HL-60 (cell line): ENCODE data around the gene SERPINA4.

ENCODE experiments used
- DNase-seq, 2 experiments: peaks; one replicate each; pipeline ENCODE4 v3.0.0-alpha.2; 2010 to 2020; ENCODE audit warnings: low read depth in 1 of 2, low spot score in 1 of 2
- H3K27ac ChIP-seq: fragments of 250-450 bp; sonication (Bioruptor Pico); replicated peaks from 2 replicates; pipeline ENCODE4 v1.5.1; 2020; ENCODE audit warnings: mild to moderate bottlenecking, moderate library complexity
- H3K27me3 ChIP-seq: fragments of 250-450 bp; sonication (Bioruptor Pico); 2 replicates; pipeline ENCODE4 v1.5.1; 2021; ENCODE audit warnings: mild to moderate bottlenecking, moderate library complexity; ENCODE audit not compliant: insufficient read depth, poor library complexity, severe bottlenecking
- H3K4me3 ChIP-seq: replicated peaks from 2 replicates; pipeline ENCODE4 v1.5.1; 2011; ENCODE audit warnings: mild to moderate bottlenecking, control low read depth, low read length; ENCODE audit not compliant: insufficient read depth
- CTCF ChIP-seq: IDR thresholded peaks from one replicate; pipeline ENCODE4 v1.5.1; 2011; ENCODE audit warnings: low read length, control low read depth, inconsistent platforms; ENCODE audit not compliant: insufficient read depth
- GABPA ChIP-seq: IDR thresholded peaks from 2 replicates; pipeline ENCODE4 v1.6.1; 2012; ENCODE audit warnings: low read depth
- POLR2AphosphoS5 ChIP-seq: IDR thresholded peaks from 2 replicates; pipeline ENCODE4 v1.6.1; 2012; ENCODE audit warnings: low read depth
- REST ChIP-seq: IDR thresholded peaks from 2 replicates; pipeline ENCODE4 v1.6.1; 2012; ENCODE audit warnings: low read depth; ENCODE audit not compliant: insufficient replicate concordance
- SPI1 ChIP-seq: IDR thresholded peaks from 2 replicates; pipeline ENCODE4 v1.6.1; 2012; ENCODE audit warnings: low read depth, mild to moderate bottlenecking, borderline replicate concordance

The SERPINA4 gene

GRCh38 chr14:94578712-94579111 lies 17.5 kb downstream of the SERPINA4 start:
- Histone ChIP-seq H3K27ac (no peak overlapping the region), H3K4me3 (no peak overlapping the region), H3K27me3 (no peaks in the 10 kb centered on the region)
- TF ChIP-seq REST (no peak), CTCF (no peak), GABPA (no peak), SPI1 (no peak), POLR2AphosphoS5 (no peak)
- no peak for DNase-seq

GRCh38 chr14:94581127-94581999 lies 20.1 kb downstream of the SERPINA4 start, which contains the start of gene SERPINA5:
TSS of gene SERPINA5 (plus strand) at chr14:94581426. CDS start at chr14:94587363, 5,937 bp downstream.
- Histone ChIP-seq H3K27ac (no peak within 1 kb of the TSS), H3K27me3 (no peaks in the 10 kb centered on the region), H3K4me3 (no peak within 1 kb of the TSS)
- TF ChIP-seq CTCF (no peak), GABPA (no peak), SPI1 (no peak), POLR2AphosphoS5 (no peak), REST (no peak)
- no peak for DNase-seq

GRCh38 chr14:94582199-94582750 lies 21.0 kb downstream of the SERPINA4 start:
- Histone ChIP-seq H3K27me3 (no peaks in the 10 kb centered on the region), H3K27ac (no peak overlapping the region), H3K4me3 (no peak overlapping the region)
- no peak for DNase-seq
- no peak for TF ChIP-seq POLR2AphosphoS5
- no peak for TF ChIP-seq REST
- TF ChIP-seq CTCF = no peak
- TF ChIP-seq SPI1 = no peak
- no peak for TF ChIP-seq GABPA
